NB4 (cell line): ENCODE data around the gene GGT5.

ENCODE experiments used
- MYC ChIP-seq: IDR thresholded peaks from 2 replicates; pipeline ENCODE4 v1.6.1; 2011; ENCODE audit warnings: low read depth, low read length
- POLR2A ChIP-seq: IDR thresholded peaks from 2 replicates; pipeline ENCODE4 v1.6.1; 2011; ENCODE audit warnings: mild to moderate bottlenecking; ENCODE audit not compliant: insufficient read length; ENCODE audit errors: extremely low read depth
- TF ChIP-seq, protein P1 (sequence below): IDR thresholded peaks from one replicate; pipeline ENCODE4 v1.5.1; 2012; ENCODE audit warnings: low read depth, low read length
- TF ChIP-seq, protein P2 (sequence below): IDR thresholded peaks from 2 replicates; pipeline ENCODE4 v1.6.1; 2011; ENCODE audit warnings: low read depth, low read length

DNA sequence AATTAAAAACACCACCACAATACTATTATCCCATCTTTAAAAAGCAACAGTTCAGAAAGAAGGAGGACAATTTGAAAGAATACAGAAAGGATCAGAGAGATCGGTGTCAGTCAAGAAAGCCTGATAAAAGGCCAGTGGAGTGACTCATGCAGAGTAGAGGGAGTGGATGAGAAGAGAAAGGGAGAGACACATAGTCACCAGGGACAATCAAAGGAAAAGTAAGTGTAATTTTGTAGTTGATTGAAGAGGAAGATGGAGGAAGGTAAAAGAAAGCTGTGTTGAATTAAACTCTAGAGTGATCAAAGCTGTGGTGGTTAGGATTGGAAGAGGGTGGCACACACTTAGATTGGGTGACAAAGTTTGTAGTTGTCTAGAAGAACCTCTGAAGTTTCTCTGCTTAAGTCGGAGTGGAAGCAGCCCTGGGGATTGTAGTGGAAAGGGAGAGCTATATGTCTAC, 39.9 kb upstream of the GGT5 start:
- TF ChIP-seq, protein P1, sequence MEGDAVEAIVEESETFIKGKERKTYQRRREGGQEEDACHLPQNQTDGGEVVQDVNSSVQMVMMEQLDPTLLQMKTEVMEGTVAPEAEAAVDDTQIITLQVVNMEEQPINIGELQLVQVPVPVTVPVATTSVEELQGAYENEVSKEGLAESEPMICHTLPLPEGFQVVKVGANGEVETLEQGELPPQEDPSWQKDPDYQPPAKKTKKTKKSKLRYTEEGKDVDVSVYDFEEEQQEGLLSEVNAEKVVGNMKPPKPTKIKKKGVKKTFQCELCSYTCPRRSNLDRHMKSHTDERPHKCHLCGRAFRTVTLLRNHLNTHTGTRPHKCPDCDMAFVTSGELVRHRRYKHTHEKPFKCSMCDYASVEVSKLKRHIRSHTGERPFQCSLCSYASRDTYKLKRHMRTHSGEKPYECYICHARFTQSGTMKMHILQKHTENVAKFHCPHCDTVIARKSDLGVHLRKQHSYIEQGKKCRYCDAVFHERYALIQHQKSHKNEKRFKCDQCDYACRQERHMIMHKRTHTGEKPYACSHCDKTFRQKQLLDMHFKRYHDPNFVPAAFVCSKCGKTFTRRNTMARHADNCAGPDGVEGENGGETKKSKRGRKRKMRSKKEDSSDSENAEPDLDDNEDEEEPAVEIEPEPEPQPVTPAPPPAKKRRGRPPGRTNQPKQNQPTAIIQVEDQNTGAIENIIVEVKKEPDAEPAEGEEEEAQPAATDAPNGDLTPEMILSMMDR, result no peak
- TF ChIP-seq, protein P2, sequence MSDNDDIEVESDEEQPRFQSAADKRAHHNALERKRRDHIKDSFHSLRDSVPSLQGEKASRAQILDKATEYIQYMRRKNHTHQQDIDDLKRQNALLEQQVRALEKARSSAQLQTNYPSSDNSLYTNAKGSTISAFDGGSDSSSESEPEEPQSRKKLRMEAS, result no peak
- TF ChIP-seq POLR2A, result no peak
- TF ChIP-seq MYC, result no peak
